GM12878 (cell line): ENCODE data around the gene RMC1. TPM values are rescaled to one million over a fixed set of nuclear protein-coding genes. Genes with fewer than 3 reads are reported as not detected.

Experiments used
- ASH2L ChIP-seq: fragments of 300-600, 200-600 bp; sonication (generic); IDR thresholded peaks from 2 replicates; pipeline ENCODE4 v1.6.1; 2017; ENCODE audit warnings: low read depth, mild to moderate bottlenecking, borderline replicate concordance
- ATF3 ChIP-seq: IDR thresholded peaks from 2 replicates; pipeline ENCODE4 v1.6.1; 2011; ENCODE audit warnings: low read depth, mild to moderate bottlenecking, low read length, moderate library complexity, borderline replicate concordance; ENCODE audit errors: extremely low read depth
- MEF2B ChIP-seq: fragments of 450-650 bp; IDR thresholded peaks from 2 replicates; pipeline ENCODE4 v1.6.1; 2018; ENCODE audit warnings: mild to moderate bottlenecking, moderate library complexity; ENCODE audit not compliant: partially characterized antibody, poor library complexity, severe bottlenecking
- MYB ChIP-seq: fragments of 150-350 bp; IDR thresholded peaks from 2 replicates; pipeline ENCODE4 v1.6.1; 2014; ENCODE audit warnings: mild to moderate bottlenecking, low read depth, low read length, borderline replicate concordance
- ZNF384 ChIP-seq: IDR thresholded peaks from 2 replicates; pipeline ENCODE4 v1.6.1; 2012; ENCODE audit warnings: low read depth, mild to moderate bottlenecking, low read length, improper control_type of control experiment, borderline replicate concordance
- ZNF592 ChIP-seq: fragments of 450-650 bp; IDR thresholded peaks from 2 replicates; pipeline ENCODE4 v1.6.1; 2017; ENCODE audit warnings: mild to moderate bottlenecking, moderate library complexity
- polyA plus RNA-seq, 11 experiments: library from polyadenylated mRNA; depleted of rRNA in 4 of 11; unstranded in 6 of 11; stranded (reverse) in 5 of 11; fragments of >200 nt; fragmentation: Nextera tagmentation in 4 of 11; fragmentation: Illumina TruSeq in 1 of 11; extraction: Ambion mirVana in 4 of 11; extraction: Trizol in 1 of 11; gene quantifications; 1 replicate in 1 of 11; 2 replicates in 10 of 11; pipeline versions ENCODE4 v1.2.1 to v1.2.3, GENCODE V29; 2011 to 2016; ENCODE audit warnings: inconsistent platforms in 2 of 11, missing spikeins in 2 of 11, low read depth in 1 of 11
- total RNA-seq, 4 experiments: library from RNA; depleted of rRNA in 3 of 4; stranded (reverse); fragments of >200 nt in 3 of 4; fragmentation: Illumina TruSeq in 1 of 4; extraction: Trizol in 1 of 4; gene quantifications; 2 replicates each; pipeline versions ENCODE4 v1.2.1 to v1.2.3, GENCODE V29; 2013 to 2021
- TF ChIP-seq, protein P1 (sequence below): IDR thresholded peaks from 2 replicates; pipeline ENCODE4 v1.6.1; 2011; ENCODE audit warnings: mild to moderate bottlenecking, low read depth, low read length, moderate library complexity; ENCODE audit not compliant: insufficient replicate concordance
- TF ChIP-seq, protein P2 (sequence below): IDR thresholded peaks from 2 replicates; pipeline ENCODE4 v1.6.1; 2012; ENCODE audit warnings: low read length, inconsistent platforms

The RMC1 gene
- total and polyA plus RNA-seq, 10 of the 15 experiments (the other 5 are each of a cell fraction or from before 2014, with no cell fraction given) = 8.4 to 57.6 (median 42.5) TPM

- TF ChIP-seq ASH2L = no peak
- TF ChIP-seq, protein P1, sequence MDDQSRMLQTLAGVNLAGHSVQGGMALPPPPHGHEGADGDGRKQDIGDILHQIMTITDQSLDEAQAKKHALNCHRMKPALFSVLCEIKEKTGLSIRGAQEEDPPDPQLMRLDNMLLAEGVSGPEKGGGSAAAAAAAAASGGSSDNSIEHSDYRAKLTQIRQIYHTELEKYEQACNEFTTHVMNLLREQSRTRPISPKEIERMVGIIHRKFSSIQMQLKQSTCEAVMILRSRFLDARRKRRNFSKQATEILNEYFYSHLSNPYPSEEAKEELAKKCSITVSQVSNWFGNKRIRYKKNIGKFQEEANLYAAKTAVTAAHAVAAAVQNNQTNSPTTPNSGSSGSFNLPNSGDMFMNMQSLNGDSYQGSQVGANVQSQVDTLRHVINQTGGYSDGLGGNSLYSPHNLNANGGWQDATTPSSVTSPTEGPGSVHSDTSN = no peak
- TF ChIP-seq MEF2B = no peak
- no peak for TF ChIP-seq ATF3
- TF ChIP-seq ZNF384 = no peak
- TF ChIP-seq, protein P2, sequence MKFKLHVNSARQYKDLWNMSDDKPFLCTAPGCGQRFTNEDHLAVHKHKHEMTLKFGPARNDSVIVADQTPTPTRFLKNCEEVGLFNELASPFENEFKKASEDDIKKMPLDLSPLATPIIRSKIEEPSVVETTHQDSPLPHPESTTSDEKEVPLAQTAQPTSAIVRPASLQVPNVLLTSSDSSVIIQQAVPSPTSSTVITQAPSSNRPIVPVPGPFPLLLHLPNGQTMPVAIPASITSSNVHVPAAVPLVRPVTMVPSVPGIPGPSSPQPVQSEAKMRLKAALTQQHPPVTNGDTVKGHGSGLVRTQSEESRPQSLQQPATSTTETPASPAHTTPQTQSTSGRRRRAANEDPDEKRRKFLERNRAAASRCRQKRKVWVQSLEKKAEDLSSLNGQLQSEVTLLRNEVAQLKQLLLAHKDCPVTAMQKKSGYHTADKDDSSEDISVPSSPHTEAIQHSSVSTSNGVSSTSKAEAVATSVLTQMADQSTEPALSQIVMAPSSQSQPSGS = no peak
- TF ChIP-seq ZNF592 = peak; percentile 74; the same call in 1 of the 2 replicates
- no peak for TF ChIP-seq MYB
Observed at GRCh38 chr18:23498117-23498516, 5.2 kb upstream of the RMC1 start (continued).
